Inflammatory macrophage treated with lipopolysaccharide for 4 hours (primary cell): Measurements from ENCODE around the gene DUSP11.
"Not testable (repeated sequence)": the region's sequence is repeated elsewhere in the genome, so short reads cannot be mapped to it uniquely, and the experiment has no call there.

Experiments
- DNase-seq: peaks from one replicate; pipeline ENCODE4 v3.0.0-alpha.2; 2020

The DUSP11 gene

DNA sequence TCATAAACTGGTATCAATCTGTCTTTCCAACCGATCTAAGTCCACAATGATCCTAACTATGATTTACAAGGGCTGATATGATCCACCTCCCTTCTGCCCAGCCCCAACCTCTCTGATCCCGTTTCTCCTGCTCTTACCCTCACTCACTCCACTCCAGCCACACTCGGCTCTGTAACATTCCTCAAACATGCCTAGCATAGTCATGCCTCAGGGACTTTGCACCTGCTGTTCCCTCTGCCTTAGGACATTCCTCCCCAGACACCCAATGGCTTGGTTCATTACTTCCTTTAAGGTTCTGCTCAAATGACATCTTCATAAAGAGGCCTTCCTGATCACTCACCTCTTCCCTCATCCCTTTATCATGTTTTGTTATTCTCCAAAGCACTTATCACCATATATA, 9.2 kb downstream of the DUSP11 start:
- no peak for DNase-seq

DNA sequence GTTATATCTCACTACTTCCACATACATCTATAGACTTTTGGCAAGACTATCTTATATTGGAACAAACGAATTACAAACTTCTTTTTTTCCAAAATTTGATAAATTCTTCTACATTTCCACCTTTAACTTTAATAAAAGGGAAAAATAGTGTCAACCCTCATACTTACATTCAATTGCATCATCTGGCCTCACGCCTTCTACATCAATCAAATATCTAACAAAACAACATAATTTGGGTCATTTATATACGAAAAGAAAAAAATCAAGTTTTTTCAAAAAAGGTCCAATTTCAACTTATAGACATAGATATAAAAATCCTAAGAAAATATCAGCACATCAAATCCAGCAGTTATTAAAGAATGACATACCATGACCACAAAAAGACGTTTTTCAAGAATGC, 12.9 kb downstream of the DUSP11 start:
- no peak for DNase-seq

DNA sequence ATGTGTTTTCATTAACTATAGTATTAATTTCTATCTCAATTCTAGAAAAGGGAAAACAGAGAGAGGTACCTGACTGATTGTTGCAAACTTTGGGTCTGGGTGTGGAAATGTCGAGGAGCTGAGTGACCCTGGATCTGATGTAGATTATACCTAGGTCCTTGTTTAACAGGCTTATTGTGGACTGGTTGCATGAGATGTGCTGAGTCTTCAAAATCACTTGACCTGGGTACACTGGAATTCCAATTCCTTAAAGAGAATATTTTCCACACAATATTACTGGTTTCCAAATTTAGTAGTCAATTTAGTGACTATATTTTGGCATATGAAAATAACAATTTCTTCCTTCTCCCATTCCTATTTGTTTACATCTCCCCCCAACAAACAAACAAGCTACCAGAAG, 13.6 kb downstream of the DUSP11 start:
- DNase-seq: no peak

- DNase-seq: no peak
These were observed 15.0 kb downstream of the DUSP11 start for GRCh38 chr2:73764945-73765344.

DNA sequence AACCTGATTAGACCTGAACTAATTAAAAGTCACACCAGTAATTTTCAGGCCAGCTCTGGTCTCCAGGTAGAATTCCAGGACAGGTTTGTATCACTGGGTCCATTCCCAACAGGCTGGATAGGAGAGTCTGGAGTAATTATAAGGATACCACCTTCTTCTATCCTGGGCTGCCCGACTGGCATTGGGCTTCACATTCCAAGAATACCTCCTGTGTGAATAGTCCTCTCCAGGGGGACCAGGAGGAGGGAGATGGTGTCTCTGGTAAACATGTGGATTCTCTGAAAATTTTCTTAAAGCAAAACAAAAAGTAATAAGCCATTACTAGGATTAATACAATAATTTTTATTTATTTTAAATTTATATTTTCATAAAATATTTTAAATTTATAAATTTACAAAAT, 17.3 kb downstream of the DUSP11 start:
- no peak for DNase-seq

DNA sequence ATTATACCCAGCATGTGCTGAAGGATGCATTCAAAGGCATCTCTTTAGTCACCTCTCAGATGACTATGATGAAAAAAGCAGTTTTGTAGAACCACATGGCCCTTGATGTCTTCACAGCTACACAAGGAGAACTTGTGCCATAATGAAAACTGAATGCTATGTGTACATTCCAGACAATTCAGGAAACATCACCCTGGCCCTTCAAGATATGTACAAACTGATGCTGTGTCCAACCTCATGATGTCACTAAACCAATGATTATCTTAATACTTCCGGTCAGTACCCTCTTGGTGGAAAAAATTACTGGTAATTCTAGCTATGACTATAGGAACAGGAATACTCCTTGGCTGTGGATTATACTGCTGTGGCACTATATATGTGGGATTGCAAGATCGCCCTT, 20.0 kb downstream of the DUSP11 start:
- no peak for DNase-seq

GRCh38 chr2:73759285-73759764, 20.6 kb downstream of the DUSP11 start:
- no peak for DNase-seq

- DNase-seq: not testable (repeated sequence)
These were observed 25.6 kb downstream of the DUSP11 start for GRCh38 chr2:73754332-73754731.

DNA sequence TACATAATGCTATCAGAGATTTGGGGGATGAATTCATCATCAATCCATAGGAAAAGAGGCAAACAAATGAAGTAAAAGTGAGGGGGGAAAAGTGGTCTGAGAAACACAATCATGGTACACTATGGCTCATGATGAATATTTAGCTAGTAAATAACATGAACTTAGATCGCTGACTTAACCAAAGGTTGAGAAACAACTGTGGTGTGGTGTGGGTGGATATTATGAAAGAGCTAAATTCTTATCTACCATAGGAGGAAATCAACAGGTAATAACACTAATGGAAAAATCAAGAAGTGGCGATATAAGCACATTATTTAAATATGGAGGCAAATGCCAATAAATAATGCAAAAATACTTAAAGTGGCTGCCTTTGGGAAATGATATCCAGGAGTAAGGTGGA, 30.6 kb downstream of the DUSP11 start:
- peak; percentile 46 for DNase-seq

- DNase-seq: no peak
These were observed 33.1 kb downstream of the DUSP11 start for GRCh38 chr2:73746877-73747208.

DNA sequence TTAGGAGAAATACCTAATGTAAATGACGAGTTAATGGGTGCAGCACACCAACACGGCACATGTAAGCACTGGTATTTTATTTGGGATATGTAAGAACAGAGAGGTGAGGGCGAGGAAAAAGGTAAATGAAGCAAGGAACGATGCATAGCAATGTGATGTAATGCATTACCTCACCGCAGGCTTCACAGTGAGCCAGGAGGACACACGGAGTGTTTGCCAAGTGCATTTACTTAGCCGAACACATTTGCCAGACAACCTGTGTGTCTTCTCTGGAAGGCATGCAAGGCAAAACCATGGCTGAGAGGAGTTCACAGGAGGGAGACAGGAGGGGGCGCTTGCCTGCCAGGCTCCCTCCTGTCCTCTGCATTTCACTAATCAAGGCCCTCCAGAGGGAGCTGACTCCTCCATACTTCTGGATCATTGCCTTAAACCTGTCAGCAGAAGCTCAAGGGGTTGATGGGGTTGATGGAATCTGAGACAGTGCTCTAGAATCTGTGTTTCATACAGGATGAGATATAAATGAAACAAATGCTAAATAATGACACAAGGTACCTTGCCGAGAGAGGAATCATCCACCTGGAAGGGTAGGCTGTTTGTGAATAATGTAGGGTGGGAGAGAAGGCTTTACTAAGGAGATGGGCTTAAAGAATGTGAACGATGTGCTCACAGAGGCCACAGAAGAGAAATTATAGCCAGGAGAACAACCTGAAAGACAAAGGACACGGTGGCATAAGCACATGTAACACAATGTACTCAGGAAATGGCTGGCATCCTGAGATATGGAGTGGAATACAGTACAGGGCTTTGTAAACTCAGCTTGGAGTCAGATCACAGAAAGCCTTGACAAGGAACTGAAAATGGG, 33.7 kb downstream of the DUSP11 start:
- no peak for DNase-seq

- no peak for DNase-seq
These were observed 39.1 kb downstream of the DUSP11 start for GRCh38 chr2:73740767-73741166.

GRCh38 chr2:73739101-73739500, 40.8 kb downstream of the DUSP11 start:
- no peak for DNase-seq

DNA sequence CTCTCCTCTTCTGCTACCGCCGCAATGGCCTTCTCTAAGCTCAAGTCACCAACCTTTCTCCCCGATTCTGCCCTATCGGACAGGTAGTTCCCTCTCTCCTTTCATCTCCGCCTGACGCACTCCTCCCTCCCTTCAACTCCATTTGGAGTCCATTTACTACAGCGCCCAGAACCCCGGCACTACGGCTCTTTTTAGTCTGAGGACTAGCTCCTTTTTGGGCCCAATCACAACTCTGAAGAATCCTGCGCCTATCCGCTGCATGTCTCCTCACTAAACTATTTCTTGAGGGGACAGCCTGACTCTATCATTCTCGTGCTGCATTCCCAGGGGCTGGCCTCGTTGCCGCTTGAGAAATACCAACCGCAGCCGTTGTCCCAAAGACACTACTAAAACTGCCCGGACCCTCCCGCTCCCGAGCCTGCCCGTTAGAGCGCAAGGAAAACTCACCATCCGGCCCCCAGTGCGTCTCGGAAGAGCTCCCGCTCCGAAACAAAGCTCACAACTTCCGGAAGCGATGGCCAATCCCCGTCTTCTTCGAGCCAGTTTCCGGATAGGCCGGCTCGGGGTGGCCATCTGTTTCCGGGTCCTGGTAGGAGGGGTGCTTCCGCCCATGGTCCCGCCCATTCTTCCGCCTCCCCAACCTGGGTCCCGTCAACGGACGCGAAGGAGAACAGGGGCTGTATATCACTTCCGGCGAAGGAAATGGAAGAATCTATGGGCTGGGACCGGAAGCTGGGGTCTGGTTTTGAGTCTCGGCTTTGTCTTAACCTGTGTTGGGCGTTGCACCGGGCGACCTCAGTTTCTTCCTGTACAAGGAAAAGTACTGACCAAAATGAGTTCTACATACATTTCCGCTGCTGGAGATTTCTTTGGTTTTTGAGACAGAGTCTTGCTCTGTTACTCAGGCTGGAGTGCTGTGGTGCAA, 42.8 kb downstream of the DUSP11 start, which contains the start of gene TPRKB:
TPRKB (minus strand) TSS at position 491 of the 925 bp plus-strand sequence. CDS start 2,776 bp downstream, outside the sequence.
- peak; percentile 97 for DNase-seq

DNA sequence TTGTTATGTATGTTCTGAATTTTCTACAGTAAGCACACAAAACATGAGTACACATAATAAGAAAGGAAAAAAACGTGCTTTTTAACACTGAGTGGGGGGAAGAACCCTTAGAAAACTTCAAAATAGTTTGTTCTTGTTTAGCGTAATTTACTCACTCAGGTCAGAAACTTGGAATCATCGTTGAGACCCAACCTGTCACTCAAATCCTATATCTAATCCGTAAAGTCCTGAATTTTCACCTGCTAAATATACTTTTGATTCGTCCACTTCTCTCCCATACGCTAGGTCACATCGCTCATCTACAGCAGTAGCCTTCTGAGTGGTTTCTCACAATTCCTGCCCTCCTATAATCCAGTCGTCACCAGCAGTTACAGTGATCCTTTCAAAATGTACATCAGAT, 43.5 kb downstream of the DUSP11 start:
- no peak for DNase-seq

GRCh38 chr2:73730810-73731209, 49.1 kb downstream of the DUSP11 start:
- DNase-seq: no peak

GRCh38 chr2:73728711-73729110, 51.2 kb downstream of the DUSP11 start:
- no peak for DNase-seq

DNA sequence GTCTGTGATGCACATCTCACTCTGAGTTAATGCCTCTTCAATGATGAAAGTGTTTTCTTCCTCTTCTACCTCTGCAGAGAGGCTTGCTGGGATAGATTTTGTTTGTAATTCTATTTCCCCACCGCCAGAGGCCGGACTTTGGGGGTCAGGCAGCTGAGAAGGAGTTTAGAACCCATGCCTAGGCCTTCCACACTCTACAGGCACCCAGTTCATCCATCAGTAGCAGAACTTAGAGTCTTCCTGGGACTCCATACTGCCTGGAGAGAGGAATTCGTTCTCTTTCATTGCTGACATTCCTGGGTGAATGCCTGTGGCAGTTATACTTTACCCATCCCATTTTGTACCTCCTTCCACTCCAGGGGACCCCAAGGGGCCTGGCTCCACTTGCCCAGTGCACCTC, 51.9 kb downstream of the DUSP11 start:
- DNase-seq: no peak

DNA sequence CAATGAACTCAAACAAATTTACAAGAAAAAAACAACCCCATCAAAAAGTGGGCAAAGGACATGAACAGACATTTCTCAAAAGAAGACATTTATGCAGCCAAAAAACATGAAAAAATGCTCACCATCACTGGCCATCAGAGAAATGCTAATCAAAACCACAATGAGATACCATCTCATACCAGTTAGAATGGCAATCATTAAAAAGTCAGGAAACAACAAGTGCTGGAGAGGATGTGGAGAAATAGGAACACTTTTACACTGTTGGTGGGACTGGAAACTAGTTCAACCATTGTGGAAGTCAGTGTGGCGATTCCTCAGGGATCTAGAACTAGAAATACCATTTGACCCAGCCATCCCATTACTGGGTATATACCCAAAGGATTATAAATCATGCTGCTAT, 53.2 kb downstream of the DUSP11 start:
- DNase-seq: not testable (repeated sequence)

GRCh38 chr2:73718851-73719621, 60.9 kb downstream of the DUSP11 start:
- no peak for DNase-seq

DNA sequence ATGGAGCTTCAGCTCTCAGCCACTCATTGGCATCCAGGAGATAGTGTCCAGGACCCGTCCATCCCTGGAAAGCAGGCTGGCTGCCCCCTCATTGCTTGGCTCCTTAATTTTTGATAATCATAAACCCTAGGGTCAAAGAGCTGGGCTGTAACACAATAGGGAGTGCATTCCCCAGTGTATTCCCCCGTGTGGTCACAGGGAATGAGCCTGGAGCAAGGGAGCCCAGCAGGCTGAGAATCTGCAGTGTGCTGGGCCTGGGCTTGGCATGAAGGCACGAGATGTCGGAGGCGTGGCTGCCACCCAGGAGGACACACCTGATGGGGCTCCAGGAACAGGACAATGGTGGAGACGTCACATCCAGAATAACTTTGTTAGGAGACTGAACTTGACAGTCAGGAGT, 61.5 kb downstream of the DUSP11 start:
- DNase-seq: no peak

DNA sequence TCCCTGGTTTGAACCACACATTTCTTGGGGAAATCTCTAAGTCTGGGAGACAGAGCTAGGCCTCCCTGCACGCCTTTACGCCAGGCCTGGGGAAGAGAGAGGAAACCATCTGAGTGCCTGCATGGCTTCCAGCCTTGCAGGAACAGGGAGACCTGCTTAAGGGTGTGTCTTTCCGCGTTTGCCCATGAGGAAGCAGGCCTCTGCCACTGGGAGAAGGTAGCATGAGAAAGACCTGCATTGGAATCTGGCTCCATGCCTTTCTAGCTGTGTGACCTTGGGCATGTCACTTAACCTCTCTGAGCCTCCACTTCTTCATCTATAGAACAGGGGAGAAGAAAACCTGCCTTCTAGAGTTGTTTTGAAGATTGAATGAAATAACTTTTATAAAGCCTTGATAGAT, 62.2 kb downstream of the DUSP11 start:
- not testable (repeated sequence) for DNase-seq

GRCh38 chr2:73717251-73717606, 62.7 kb downstream of the DUSP11 start:
- no peak for DNase-seq
